K562 (cell line): Measurements from ENCODE around the gene AHI1. TPM values are rescaled to one million over a fixed set of nuclear protein-coding genes. Genes with fewer than 3 reads are reported as not detected.

Source experiments
- ARID1B ChIP-seq: fragments of 450-650 bp; IDR thresholded peaks from 2 replicates; pipeline ENCODE4 v1.6.1; 2016; ENCODE audit warnings: antibody characterized with exemption, mild to moderate bottlenecking, inconsistent platforms
- BMI1 ChIP-seq: fragments of 150-350 bp; IDR thresholded peaks from 2 replicates; pipeline ENCODE4 v1.6.1; 2014; ENCODE audit warnings: low read length
- FIP1L1 ChIP-seq: fragments of 200-400 bp; formaldehyde crosslinking; IDR thresholded peaks from 2 replicates; pipeline ENCODE4 v1.6.1; 2018; ENCODE audit warnings: mild to moderate bottlenecking, low read depth, low read length; ENCODE audit not compliant: poor library complexity, severe bottlenecking
- LEF1 ChIP-seq: fragments of 450-650 bp; IDR thresholded peaks from 2 replicates; pipeline ENCODE4 v1.6.1; 2016; ENCODE audit warnings: mild to moderate bottlenecking
- ZNF311 ChIP-seq: fragments of 250-450 bp; sonication (Bioruptor Pico); IDR thresholded peaks from 2 replicates; pipeline ENCODE4 v1.4.0; 2020; ENCODE audit warnings: mild to moderate bottlenecking, moderate library complexity
- polyA plus RNA-seq, 8 experiments: library from polyadenylated mRNA; depleted of rRNA in 4 of 8; stranded (reverse) in 5 of 8; unstranded in 3 of 8; fragments of >200 nt; fragmentation: Nextera tagmentation in 2 of 8; fragmentation: Illumina TruSeq in 1 of 8; extraction: Ambion mirVana in 2 of 8; extraction: Trizol in 1 of 8; gene quantifications; 2 replicates each; pipeline versions ENCODE4 v1.2.1 to v1.2.3, GENCODE V29; 2011 to 2014; ENCODE audit warnings: inconsistent platforms in 1 of 8, missing spikeins in 1 of 8
- total RNA-seq, 7 experiments: library from RNA; depleted of rRNA in 6 of 7; stranded (reverse); fragments of >200 nt in 6 of 7; fragmentation: Illumina TruSeq in 2 of 7; extraction: Trizol in 2 of 7; gene quantifications; 2 replicates each; pipeline versions ENCODE4 v1.2.1 to v1.2.3, GENCODE V29; 2011 to 2021; ENCODE audit warnings: low replicate concordance in 1 of 7
- TF ChIP-seq, protein P1 (sequence below), 2 experiments: fragments of 450-650 bp in 1 of 2; sonication (generic) in 1 of 2; formaldehyde crosslinking in 1 of 2; IDR thresholded peaks; 2 replicates each; pipeline versions ENCODE4 v1.7.1 to v1.9.0; 2016 to 2022; ENCODE audit warnings: inconsistent platforms in 1 of 2, mild to moderate bottlenecking in 1 of 2, missing genetic modification reagents in 1 of 2
- TF ChIP-seq, protein P2 (sequence below): sonication (generic); formaldehyde crosslinking; IDR thresholded peaks from 2 replicates; pipeline ENCODE4 v1.8.0; 2023; ENCODE audit warnings: mild to moderate bottlenecking, missing genetic modification reagents
- TF ChIP-seq, protein P3 (sequence below): sonication (generic); formaldehyde crosslinking; IDR thresholded peaks from 2 replicates; pipeline ENCODE4 v1.8.0; 2022; ENCODE audit warnings: mild to moderate bottlenecking, low read depth, missing genetic modification reagents
- TF ChIP-seq, protein P4 (sequence below): IDR thresholded peaks from 2 replicates; pipeline ENCODE4 v1.6.1; 2012; ENCODE audit warnings: low read depth, low read length, improper control_type of control experiment, borderline replicate concordance
- TF ChIP-seq, protein P5 (sequence below): fragments of 250-450 bp; sonication (Bioruptor Pico); IDR thresholded peaks from 2 replicates; pipeline ENCODE4 v1.4.0; 2020; ENCODE audit warnings: borderline replicate concordance

Gene AHI1
- total and polyA plus RNA-seq, 9 of the 15 experiments (the other 6 are each of a cell fraction or from before 2014, with no cell fraction given): 24.7 to 54.9 (median 32.2) TPM

DNA sequence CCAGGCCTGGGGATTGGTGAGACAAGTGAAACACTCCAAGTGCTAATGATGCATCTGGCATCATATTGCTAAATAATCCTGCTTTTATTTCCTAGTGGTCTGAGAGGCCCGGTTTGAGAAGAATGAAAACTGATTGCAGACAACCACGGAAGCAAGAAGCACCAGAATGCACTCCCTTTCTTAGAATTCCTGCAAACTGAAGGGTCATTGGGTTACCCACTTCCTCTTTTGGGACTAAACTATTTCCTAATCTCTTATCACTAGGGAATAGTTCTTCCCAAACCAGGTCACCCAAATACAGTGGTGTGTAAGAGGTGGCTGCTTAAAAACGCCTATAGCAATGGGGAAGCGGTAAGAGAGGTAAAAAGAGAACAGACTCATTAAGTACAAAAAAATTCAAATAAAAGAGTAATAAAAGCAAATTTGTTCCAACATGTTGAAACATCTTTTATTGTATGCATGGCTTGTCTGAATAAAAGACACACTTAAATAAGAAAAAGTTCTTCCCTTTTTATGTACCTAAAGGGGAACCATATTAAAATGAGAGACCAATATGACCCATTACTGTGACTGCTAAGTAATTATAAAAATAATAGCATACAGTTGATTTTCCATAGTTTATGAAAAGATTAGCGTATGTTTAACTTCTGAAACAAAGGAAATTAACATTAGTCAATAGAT is 190.7 kb downstream of the AHI1 start (continued):
- TF ChIP-seq, protein P1, sequence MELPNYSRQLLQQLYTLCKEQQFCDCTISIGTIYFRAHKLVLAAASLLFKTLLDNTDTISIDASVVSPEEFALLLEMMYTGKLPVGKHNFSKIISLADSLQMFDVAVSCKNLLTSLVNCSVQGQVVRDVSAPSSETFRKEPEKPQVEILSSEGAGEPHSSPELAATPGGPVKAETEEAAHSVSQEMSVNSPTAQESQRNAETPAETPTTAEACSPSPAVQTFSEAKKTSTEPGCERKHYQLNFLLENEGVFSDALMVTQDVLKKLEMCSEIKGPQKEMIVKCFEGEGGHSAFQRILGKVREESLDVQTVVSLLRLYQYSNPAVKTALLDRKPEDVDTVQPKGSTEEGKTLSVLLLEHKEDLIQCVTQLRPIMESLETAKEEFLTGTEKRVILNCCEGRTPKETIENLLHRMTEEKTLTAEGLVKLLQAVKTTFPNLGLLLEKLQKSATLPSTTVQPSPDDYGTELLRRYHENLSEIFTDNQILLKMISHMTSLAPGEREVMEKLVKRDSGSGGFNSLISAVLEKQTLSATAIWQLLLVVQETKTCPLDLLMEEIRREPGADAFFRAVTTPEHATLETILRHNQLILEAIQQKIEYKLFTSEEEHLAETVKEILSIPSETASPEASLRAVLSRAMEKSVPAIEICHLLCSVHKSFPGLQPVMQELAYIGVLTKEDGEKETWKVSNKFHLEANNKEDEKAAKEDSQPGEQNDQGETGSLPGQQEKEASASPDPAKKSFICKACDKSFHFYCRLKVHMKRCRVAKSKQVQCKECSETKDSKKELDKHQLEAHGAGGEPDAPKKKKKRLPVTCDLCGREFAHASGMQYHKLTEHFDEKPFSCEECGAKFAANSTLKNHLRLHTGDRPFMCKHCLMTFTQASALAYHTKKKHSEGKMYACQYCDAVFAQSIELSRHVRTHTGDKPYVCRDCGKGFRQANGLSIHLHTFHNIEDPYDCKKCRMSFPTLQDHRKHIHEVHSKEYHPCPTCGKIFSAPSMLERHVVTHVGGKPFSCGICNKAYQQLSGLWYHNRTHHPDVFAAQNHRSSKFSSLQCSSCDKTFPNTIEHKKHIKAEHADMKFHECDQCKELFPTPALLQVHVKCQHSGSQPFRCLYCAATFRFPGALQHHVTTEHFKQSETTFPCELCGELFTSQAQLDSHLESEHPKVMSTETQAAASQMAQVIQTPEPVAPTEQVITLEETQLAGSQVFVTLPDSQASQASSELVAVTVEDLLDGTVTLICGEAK (IDR thresholded peaks at IDR 0.05): peak; percentile 38; the same call in 1 of the 2 replicates
- TF ChIP-seq, protein P1 (CRISPR knock-in tag; IDR thresholded peaks at IDR 0.05): no peak
- TF ChIP-seq, protein P2, sequence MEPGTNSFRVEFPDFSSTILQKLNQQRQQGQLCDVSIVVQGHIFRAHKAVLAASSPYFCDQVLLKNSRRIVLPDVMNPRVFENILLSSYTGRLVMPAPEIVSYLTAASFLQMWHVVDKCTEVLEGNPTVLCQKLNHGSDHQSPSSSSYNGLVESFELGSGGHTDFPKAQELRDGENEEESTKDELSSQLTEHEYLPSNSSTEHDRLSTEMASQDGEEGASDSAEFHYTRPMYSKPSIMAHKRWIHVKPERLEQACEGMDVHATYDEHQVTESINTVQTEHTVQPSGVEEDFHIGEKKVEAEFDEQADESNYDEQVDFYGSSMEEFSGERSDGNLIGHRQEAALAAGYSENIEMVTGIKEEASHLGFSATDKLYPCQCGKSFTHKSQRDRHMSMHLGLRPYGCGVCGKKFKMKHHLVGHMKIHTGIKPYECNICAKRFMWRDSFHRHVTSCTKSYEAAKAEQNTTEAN (CRISPR knock-in tag): no peak
- TF ChIP-seq, protein P3, sequence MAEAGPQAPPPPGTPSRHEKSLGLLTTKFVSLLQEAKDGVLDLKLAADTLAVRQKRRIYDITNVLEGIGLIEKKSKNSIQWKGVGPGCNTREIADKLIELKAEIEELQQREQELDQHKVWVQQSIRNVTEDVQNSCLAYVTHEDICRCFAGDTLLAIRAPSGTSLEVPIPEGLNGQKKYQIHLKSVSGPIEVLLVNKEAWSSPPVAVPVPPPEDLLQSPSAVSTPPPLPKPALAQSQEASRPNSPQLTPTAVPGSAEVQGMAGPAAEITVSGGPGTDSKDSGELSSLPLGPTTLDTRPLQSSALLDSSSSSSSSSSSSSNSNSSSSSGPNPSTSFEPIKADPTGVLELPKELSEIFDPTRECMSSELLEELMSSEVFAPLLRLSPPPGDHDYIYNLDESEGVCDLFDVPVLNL (CRISPR knock-in tag): no peak
- TF ChIP-seq, protein P4, sequence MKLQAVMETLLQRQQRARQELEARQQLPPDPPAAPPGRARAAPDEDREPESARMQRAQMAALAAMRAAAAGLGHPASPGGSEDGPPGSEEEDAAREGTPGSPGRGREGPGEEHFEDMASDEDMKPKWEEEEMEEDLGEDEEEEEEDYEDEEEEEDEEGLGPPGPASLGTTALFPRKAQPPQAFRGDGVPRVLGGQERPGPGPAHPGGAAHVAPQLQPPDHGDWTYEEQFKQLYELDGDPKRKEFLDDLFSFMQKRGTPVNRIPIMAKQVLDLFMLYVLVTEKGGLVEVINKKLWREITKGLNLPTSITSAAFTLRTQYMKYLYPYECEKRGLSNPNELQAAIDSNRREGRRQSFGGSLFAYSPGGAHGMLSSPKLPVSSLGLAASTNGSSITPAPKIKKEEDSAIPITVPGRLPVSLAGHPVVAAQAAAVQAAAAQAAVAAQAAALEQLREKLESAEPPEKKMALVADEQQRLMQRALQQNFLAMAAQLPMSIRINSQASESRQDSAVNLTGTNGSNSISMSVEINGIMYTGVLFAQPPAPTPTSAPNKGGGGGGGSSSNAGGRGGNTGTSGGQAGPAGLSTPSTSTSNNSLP: peak; percentile 50; the same call in 1 of the 2 replicates
- TF ChIP-seq FIP1L1 (no peak), BMI1 (no peak), LEF1 (peak; percentile 41; the same call in 1 of the 2 replicates), ZNF311 (peak; percentile 86), ARID1B (peak; percentile 88)
- TF ChIP-seq, protein P5, sequence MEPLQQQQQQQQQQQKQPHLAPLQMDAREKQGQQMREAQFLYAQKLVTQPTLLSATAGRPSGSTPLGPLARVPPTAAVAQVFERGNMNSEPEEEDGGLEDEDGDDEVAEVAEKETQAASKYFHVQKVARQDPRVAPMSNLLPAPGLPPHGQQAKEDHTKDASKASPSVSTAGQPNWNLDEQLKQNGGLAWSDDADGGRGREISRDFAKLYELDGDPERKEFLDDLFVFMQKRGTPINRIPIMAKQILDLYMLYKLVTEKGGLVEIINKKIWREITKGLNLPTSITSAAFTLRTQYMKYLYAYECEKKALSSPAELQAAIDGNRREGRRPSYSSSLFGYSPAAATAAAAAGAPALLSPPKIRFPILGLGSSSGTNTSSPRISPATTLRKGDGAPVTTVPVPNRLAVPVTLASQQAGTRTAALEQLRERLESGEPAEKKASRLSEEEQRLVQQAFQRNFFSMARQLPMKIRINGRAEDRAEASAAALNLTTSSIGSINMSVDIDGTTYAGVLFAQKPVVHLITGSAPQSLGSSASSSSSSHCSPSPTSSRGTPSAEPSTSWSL (CRISPR knock-in tag): no peak
